Subcutaneous abdominal adipose tissue (tissue), 5 donors: ENCODE results near the gene HYKK.
A peak's percentile ranks its signal among the peaks of the same experiment; 100 is the strongest.

Experiments
- H3K27ac ChIP-seq: one replicate; pipeline ENCODE4 v1.7.0; 2013; ENCODE audit warnings: low read depth, mild to moderate bottlenecking, inconsistent platforms, low read length, moderate library complexity
- H3K27me3 ChIP-seq, 5 donors: one replicate each; pipeline ENCODE4 v1.7.0; 2013; ENCODE audit warnings: low read length in 5 of 5, inconsistent platforms in 1 of 5; ENCODE audit not compliant: control insufficient read depth in 5 of 5, insufficient read depth in 4 of 5
- H3K36me3 ChIP-seq, 5 donors: one replicate each; pipeline ENCODE4 v1.7.0; 2013; ENCODE audit warnings: low read length in 5 of 5; ENCODE audit not compliant: control insufficient read depth in 5 of 5, insufficient read depth in 5 of 5
- H3K4me1 ChIP-seq, 5 donors: one replicate each; pipeline ENCODE4 v1.7.0; 2013; ENCODE audit warnings: low read length in 5 of 5, mild to moderate bottlenecking in 3 of 5, moderate library complexity in 1 of 5; ENCODE audit not compliant: control insufficient read depth in 5 of 5, insufficient read depth in 5 of 5
- H3K4me3 ChIP-seq, 5 donors: one replicate each; pipeline ENCODE4 v1.7.0; 2013; ENCODE audit warnings: low read length in 5 of 5, low read depth in 1 of 5
- H3K9ac ChIP-seq, 5 donors: one replicate each; pipeline ENCODE4 v1.7.0; 2013; ENCODE audit warnings: low read length in 5 of 5, mild to moderate bottlenecking in 4 of 5, moderate library complexity in 3 of 5
- H3K9me3 ChIP-seq, 5 donors: one replicate each; pipeline ENCODE4 v1.7.0; 2013; ENCODE audit warnings: low read length in 5 of 5; ENCODE audit not compliant: control insufficient read depth in 5 of 5
- donor health status: healthy.
- donor health status: healthy.
- donor health status: healthy.
- donor health status: healthy.
- donor health status: healthy.

HYKK gene, protein sequence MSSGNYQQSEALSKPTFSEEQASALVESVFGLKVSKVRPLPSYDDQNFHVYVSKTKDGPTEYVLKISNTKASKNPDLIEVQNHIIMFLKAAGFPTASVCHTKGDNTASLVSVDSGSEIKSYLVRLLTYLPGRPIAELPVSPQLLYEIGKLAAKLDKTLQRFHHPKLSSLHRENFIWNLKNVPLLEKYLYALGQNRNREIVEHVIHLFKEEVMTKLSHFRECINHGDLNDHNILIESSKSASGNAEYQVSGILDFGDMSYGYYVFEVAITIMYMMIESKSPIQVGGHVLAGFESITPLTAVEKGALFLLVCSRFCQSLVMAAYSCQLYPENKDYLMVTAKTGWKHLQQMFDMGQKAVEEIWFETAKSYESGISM

DNA sequence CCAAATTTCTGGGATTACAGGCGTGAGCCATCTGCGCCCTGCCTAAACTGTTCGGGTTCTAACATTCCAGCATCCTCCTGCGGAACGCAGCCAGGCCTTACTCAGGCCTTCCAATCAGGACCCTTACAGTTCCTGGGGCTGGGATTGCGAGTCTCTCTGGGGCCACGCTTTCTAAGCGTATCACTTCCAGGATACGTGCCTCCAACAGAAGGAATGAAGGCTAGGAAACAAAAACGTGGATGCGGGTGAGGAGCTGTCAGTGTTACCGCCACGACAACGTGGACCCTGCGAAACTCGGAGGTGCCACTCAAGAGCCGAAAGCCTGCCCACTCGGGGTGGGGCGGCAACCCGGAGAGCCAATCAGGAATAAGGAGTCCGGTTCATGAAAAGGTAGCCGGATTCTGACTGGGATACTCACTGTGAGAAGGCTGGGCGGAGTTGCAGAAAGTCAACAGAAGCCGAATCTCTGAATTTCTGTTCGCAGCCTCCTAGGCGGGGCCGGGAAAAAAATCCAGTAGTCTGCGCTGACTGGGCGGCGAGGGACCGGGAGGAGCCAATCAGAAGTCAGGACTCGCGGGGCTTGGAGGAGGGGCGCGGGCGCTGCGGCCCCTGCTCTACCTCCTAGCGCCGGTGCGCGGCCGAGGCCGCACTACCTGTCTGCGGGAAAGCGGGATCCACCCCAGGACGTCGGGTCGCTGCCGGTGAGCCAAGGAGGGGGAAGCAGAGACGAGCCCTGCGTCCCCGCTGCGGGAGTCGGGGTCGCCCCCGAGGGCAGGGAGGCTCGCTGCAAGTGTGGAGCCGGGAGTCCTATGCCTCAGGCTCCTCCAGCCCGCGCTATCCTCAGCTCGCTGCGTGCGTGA, at the start of gene HYKK:
Gene HYKK (plus strand): TSS at position 607 of the 860 bp plus-strand sequence. CDS start 5,512 bp downstream, outside the sequence.
- H3K9ac ChIP-seq: peak within 1 kb of the TSS; percentile 56 to 90 (median 84)
- H3K27me3 ChIP-seq: no peaks in the 10 kb centered on the region
- H3K4me3 ChIP-seq: peak within 1 kb of the TSS; percentile 86 to 99 (median 96)
- no peaks in the 10 kb centered on the region for H3K36me3 ChIP-seq
- H3K4me1 ChIP-seq: peaks cover 0 to 17% (median 15%) of the 10 kb centered on the region in 5 donors
- H3K27ac ChIP-seq: peak within 1 kb of the TSS; percentile 23
- no peaks in the 10 kb centered on the region for H3K9me3 ChIP-seq

GRCh38 chr15:78460737-78461136, 46.6 kb upstream of the HYKK start:
- Histone ChIP-seq H3K9me3 (no peaks in the 10 kb centered on the region), H3K9ac (peak overlapping the region in 1 of 5 donors; percentile 46), H3K4me3 (no peak overlapping the region), H3K36me3 (peaks cover 7 to 23% (median 19%) of the 10 kb centered on the region in 5 donors), H3K27ac (peak overlapping the region; percentile 76), H3K27me3 (no peaks in the 10 kb centered on the region), H3K4me1 (peaks cover 0 to 45% (median 26%) of the 10 kb centered on the region in 5 donors)

- H3K27me3 ChIP-seq: no peaks in the 10 kb centered on the region
Measured at GRCh38 chr15:78461171-78461888, 46.0 kb upstream of the HYKK start.

DNA sequence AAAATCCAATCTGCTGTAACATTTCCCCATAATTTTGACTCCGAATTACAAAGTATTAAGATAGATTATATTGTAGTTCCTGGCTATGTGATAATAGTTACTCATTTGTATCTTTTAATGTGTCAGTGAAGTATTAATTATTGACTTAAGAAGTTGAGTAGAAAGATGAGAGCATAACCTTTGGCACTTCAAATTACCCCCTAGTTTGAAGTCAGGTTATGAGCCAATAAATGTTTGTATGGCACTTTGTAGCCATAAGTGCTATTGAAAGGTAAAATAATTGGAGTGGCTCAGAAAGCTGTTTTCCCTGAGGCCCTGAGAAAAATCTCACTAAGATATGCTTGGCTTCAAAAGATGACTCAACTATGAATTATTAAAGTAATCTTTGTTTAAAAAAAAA, 38.3 kb upstream of the HYKK start:
- peaks cover 0 to 12% (median 3%) of the 10 kb centered on the region in 5 donors for H3K4me1 ChIP-seq

More at GRCh38 chr15:78461171-78461888, 46.0 kb upstream of the HYKK start:
- peaks cover 10 to 27% (median 23%) of the 10 kb centered on the region in 5 donors for H3K36me3 ChIP-seq
- H3K27ac ChIP-seq: peak overlapping the region; percentile 76
- peaks cover 0 to 40% (median 21%) of the 10 kb centered on the region in 5 donors for H3K4me1 ChIP-seq
- H3K9ac ChIP-seq: peak overlapping the region in 4 of 5 donors; percentile 13 to 64 (median 44)
- H3K4me3 ChIP-seq: no peak overlapping the region
- H3K9me3 ChIP-seq: no peaks in the 10 kb centered on the region

GRCh38 chr15:78477295-78477694, 30.1 kb upstream of the HYKK start:
- peaks cover 42 to 73% (median 63%) of the 10 kb centered on the region in 5 donors for H3K36me3 ChIP-seq
- no peaks in the 10 kb centered on the region for H3K4me1 ChIP-seq
- no peak overlapping the region for H3K27ac ChIP-seq

More for the DNA sequence above, 38.3 kb upstream of the HYKK start:
- Histone ChIP-seq H3K27ac (no peak overlapping the region), H3K4me3 (no peak overlapping the region), H3K27me3 (no peaks in the 10 kb centered on the region), H3K9me3 (no peaks in the 10 kb centered on the region), H3K9ac (no peak overlapping the region), H3K36me3 (peaks cover 46 to 78% (median 69%) of the 10 kb centered on the region in 5 donors)

GRCh38 chr15:78479650-78480049, 27.7 kb upstream of the HYKK start:
- no peak overlapping the region for H3K4me3 ChIP-seq
- no peaks in the 10 kb centered on the region for H3K9me3 ChIP-seq
- H3K36me3 ChIP-seq: peaks cover 36 to 71% (median 60%) of the 10 kb centered on the region in 5 donors
- H3K4me1 ChIP-seq: no peaks in the 10 kb centered on the region
- no peaks in the 10 kb centered on the region for H3K27me3 ChIP-seq
- no peak overlapping the region for H3K9ac ChIP-seq
- H3K27ac ChIP-seq: no peak overlapping the region

More at GRCh38 chr15:78477295-78477694, 30.1 kb upstream of the HYKK start:
- H3K27me3 ChIP-seq: no peaks in the 10 kb centered on the region
- H3K9ac ChIP-seq: no peak overlapping the region
- H3K4me3 ChIP-seq: no peak overlapping the region
- H3K9me3 ChIP-seq: no peaks in the 10 kb centered on the region

GRCh38 chr15:78481917-78482316, 25.5 kb upstream of the HYKK start:
- peaks cover 35 to 72% (median 62%) of the 10 kb centered on the region in 5 donors for H3K36me3 ChIP-seq
- no peak overlapping the region for H3K9ac ChIP-seq
- H3K27me3 ChIP-seq: no peaks in the 10 kb centered on the region
- H3K4me1 ChIP-seq: no peaks in the 10 kb centered on the region
- H3K9me3 ChIP-seq: no peaks in the 10 kb centered on the region
- H3K27ac ChIP-seq: no peak overlapping the region
- no peak overlapping the region for H3K4me3 ChIP-seq

- Histone ChIP-seq H3K9me3 (no peaks in the 10 kb centered on the region), H3K27me3 (no peaks in the 10 kb centered on the region), H3K4me3 (no peak overlapping the region), H3K4me1 (peaks cover 0 to 5% (median 4%) of the 10 kb centered on the region in 5 donors), H3K9ac (no peak overlapping the region), H3K27ac (no peak overlapping the region), H3K36me3 (peaks cover 53 to 80% (median 69%) of the 10 kb centered on the region in 5 donors)
Measured at GRCh38 chr15:78492872-78493271, 14.5 kb upstream of the HYKK start.

DNA sequence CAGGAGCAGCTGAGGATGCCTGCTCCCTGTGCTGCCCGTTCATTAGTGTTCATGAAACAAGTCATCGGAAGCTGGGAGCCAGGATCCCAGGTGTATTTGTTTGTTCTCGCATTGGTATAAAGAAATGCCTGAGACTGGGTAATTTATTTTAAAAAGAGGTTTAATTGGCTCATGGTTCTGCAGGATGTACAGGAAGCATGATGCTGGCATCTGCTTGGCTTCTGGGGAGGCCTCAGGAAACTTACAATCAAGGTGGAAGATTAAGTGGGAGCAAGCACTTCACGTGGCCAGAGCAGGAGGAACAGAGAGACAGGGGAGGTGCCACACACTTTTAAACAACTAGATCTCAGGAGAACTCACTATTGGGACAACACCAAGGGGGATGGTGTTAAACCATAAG, 5.5 kb upstream of the HYKK start:
- no peaks in the 10 kb centered on the region for H3K9me3 ChIP-seq
- H3K27me3 ChIP-seq: no peaks in the 10 kb centered on the region
- H3K4me3 ChIP-seq: no peak overlapping the region
- no peak overlapping the region for H3K27ac ChIP-seq
- H3K4me1 ChIP-seq: peaks cover 0 to 8% (median 3%) of the 10 kb centered on the region in 5 donors
- no peak overlapping the region for H3K9ac ChIP-seq
- H3K36me3 ChIP-seq: peaks cover 16 to 35% (median 25%) of the 10 kb centered on the region in 5 donors
